K562 (cell line): Measurements from ENCODE around the gene NFIB. TPM values are rescaled to one million over a fixed set of nuclear protein-coding genes. Genes with fewer than 3 reads are reported as not detected.

Experiments used
- ATAC-seq: fragments of 200-7000 bp; cut with Tn5 transposase; 3 replicates; pipeline ENCODE4 v1.9.1; 2020; ENCODE audit warnings: moderate library complexity
- BruUV-seq: library from RNA; stranded (reverse); fragments of 400-500 nt; replicated peaks from 2 replicates; lab custom pipeline; 2021; lab: Mats Ljungman, UMichigan
- CTCF ChIA-PET: fragments of 300-600 bp; formaldehyde crosslinking; extraction: SDS; loops from one replicate; lab custom pipeline; 2021; ENCODE audit warnings: low intra/inter-chr PET ratio; lab: Yijun Ruan, JAX
- POLR2A ChIA-PET: fragments of 300-600, 350-650 bp; sonication (Branson Sonifier 250); formaldehyde crosslinking; extraction: SDS; loops from one replicate; lab custom pipeline; 2021; ENCODE audit warnings: antibody characterized with exemption, inconsistent platforms; lab: Yijun Ruan, JAX
- DNase-seq, 4 experiments: peaks; one replicate each; pipeline versions ENCODE4 v3.0.0 to v3.0.0-alpha.2; 2011 to 2018; ENCODE audit warnings: low spot score in 3 of 4, mixed read lengths in 3 of 4; ENCODE audit errors: extremely low read depth in 1 of 4
- FAIRE-seq: peaks from 2 replicates; lab custom pipeline; 2011; peaks lifted over from hg19 to GRCh38; lab: Jason Lieb, UNC
- H2AFZ ChIP-seq: 2 replicates; pipeline ENCODE4 v1.6.0; 2011; ENCODE audit warnings: low read depth, low read length, control low read depth, inconsistent platforms
- H3K27ac ChIP-seq: fragments of 200-600 bp; 3 replicates; pipeline ENCODE4 v1.8.0; 2011; ENCODE audit warnings: low read depth, mild to moderate bottlenecking, control low read depth, inconsistent platforms, low read length, moderate library complexity, mixed read lengths; ENCODE audit errors: extremely low read depth
- H3K27me3 ChIP-seq, 2 experiments: fragments of 300-600 bp in 1 of 2; 2 replicates in 1 of 2; 3 replicates in 1 of 2; pipeline versions ENCODE4 v1.6.0 to v1.8.0; 2011; ENCODE audit warnings: inconsistent platforms in 2 of 2, low read length in 2 of 2, mild to moderate bottlenecking in 1 of 2, mixed read lengths in 1 of 2, moderate library complexity in 1 of 2; ENCODE audit not compliant: control insufficient read depth in 2 of 2, insufficient read depth in 2 of 2
- H3K36me3 ChIP-seq: fragments of 300-600 bp; 3 replicates; pipeline ENCODE4 v1.8.0; 2011; ENCODE audit warnings: mild to moderate bottlenecking, low read length, inconsistent platforms; ENCODE audit not compliant: control insufficient read depth, insufficient read depth
- H3K4me1 ChIP-seq, 2 experiments: fragments of 200-600 bp in 1 of 2; replicated peaks in 1 of 2; 2 replicates in 1 of 2; 3 replicates in 1 of 2; pipeline versions ENCODE4 v1.5.1 to v1.8.0; 2011; ENCODE audit warnings: inconsistent platforms in 2 of 2, low read length in 2 of 2, mild to moderate bottlenecking in 1 of 2, mixed read lengths in 1 of 2, moderate library complexity in 1 of 2; ENCODE audit not compliant: control insufficient read depth in 2 of 2, insufficient read depth in 2 of 2
- H3K4me2 ChIP-seq: 2 replicates; pipeline ENCODE4 v1.6.1; 2011; ENCODE audit warnings: low read length, control low read depth, inconsistent platforms, mixed read lengths; ENCODE audit not compliant: insufficient read depth
- H3K4me3 ChIP-seq: fragments of 200-600 bp; sonication (generic), shearing (Covaris generic); 2 replicates; pipeline ENCODE4 v1.5.1; 2016; ENCODE audit warnings: control low read depth, inconsistent platforms
- H3K79me2 ChIP-seq: fragments of 200-600 bp; 3 replicates; pipeline ENCODE4 v1.8.0; 2011; ENCODE audit warnings: low read length, inconsistent platforms; ENCODE audit not compliant: control insufficient read depth, insufficient read depth
- H3K9ac ChIP-seq, 2 experiments: 2 replicates each; pipeline versions ENCODE4 v1.6.0 to v1.6.1; 2011; ENCODE audit warnings: low read depth in 2 of 2, low read length in 2 of 2, control low read depth in 1 of 2, inconsistent platforms in 1 of 2, mild to moderate bottlenecking in 1 of 2, mixed read lengths in 1 of 2; ENCODE audit not compliant: insufficient read depth in 1 of 2
- H3K9me1 ChIP-seq: one replicate; pipeline ENCODE4 v1.6.0; 2011; ENCODE audit warnings: inconsistent platforms, mild to moderate bottlenecking, low read length, moderate library complexity; ENCODE audit not compliant: control insufficient read depth, insufficient read depth
- H3K9me3 ChIP-seq: replicated peaks from 2 replicates; pipeline ENCODE4 v1.5.1; 2011; ENCODE audit warnings: low read depth, low read length, inconsistent platforms; ENCODE audit not compliant: control insufficient read depth, insufficient read depth
- H4K20me1 ChIP-seq: replicated peaks from 2 replicates; pipeline ENCODE4 v1.6.1; 2011; ENCODE audit warnings: low read length, inconsistent platforms, mixed read lengths; ENCODE audit not compliant: control insufficient read depth, insufficient read depth
- CHCHD3 ChIP-seq: fragments of 250-450 bp; sonication (Bioruptor Pico); IDR thresholded peaks from 2 replicates; pipeline ENCODE4 v2.1.2; 2022; ENCODE audit warnings: mild to moderate bottlenecking
- EP300 ChIP-seq: IDR thresholded peaks from 2 replicates; pipeline ENCODE4 v1.6.1; 2012; ENCODE audit warnings: low read length, improper control_type of control experiment
- HNRNPH1 ChIP-seq: fragments of 200-400 bp; formaldehyde crosslinking; optimal IDR thresholded peaks from 2 replicates; pipeline ENCODE3; 2017; ENCODE audit warnings: low read depth, mild to moderate bottlenecking, low read length, moderate library complexity
- KDM2B ChIP-seq: fragments of 250-450 bp; sonication (Bioruptor Pico); IDR thresholded peaks from 2 replicates; pipeline ENCODE4 v1.8.0; 2021; ENCODE audit warnings: mild to moderate bottlenecking, moderate library complexity
- LCOR ChIP-seq: sonication (generic); formaldehyde crosslinking; IDR thresholded peaks from 2 replicates; pipeline ENCODE4 v1.8.0; 2022; ENCODE audit warnings: mild to moderate bottlenecking, missing genetic modification reagents
- POLR3G ChIP-seq: IDR thresholded peaks from 2 replicates; pipeline ENCODE4 v1.6.1; 2011; ENCODE audit not compliant: insufficient read length, insufficient replicate concordance; ENCODE audit errors: extremely low read depth
- SMARCA4 ChIP-seq: fragments of 450-650 bp; IDR thresholded peaks from 2 replicates; pipeline ENCODE4 v1.6.1; 2016
- ZNF324 ChIP-seq: fragments of 250-450 bp; sonication (Bioruptor Pico); IDR thresholded peaks from 2 replicates; pipeline ENCODE4 v1.4.0; 2020; ENCODE audit warnings: mild to moderate bottlenecking
- ZNF644 ChIP-seq: fragments of 200-800 bp; sonication (Bioruptor generic); IDR thresholded peaks from 2 replicates; pipeline ENCODE4 v1.6.1; 2016; ENCODE audit warnings: low read depth, missing genetic modification characterization, missing compliant biosample characterization
- WGBS: fragments of 100-300 bp; shearing (Covaris generic); methylation state at CpG from one replicate; pipeline ENCODE4 v1.1.6; 2016; ENCODE audit warnings: low coverage, mixed read lengths; ENCODE audit not compliant: insufficient coverage; ENCODE audit errors: missing lambda C conversion rate; 5-methylcytosine and 5-hydroxymethylcytosine counted together
- in situ Hi-C: fragments of 300-500 bp; cut with MboI; formaldehyde crosslinking; loops from 4 replicates; pipeline ENCODE4 v1.15.0; 2018; ENCODE audit warnings: inconsistent platforms, mixed read lengths
- intact Hi-C: fragments of 100-400 bp; cut with micrococcal nuclease; formaldehyde crosslinking; loops from 2 replicates; pipeline ENCODE4 v1.14.2; 2022
- polyA plus RNA-seq, 8 experiments: library from polyadenylated mRNA; depleted of rRNA in 4 of 8; stranded (reverse) in 5 of 8; unstranded in 3 of 8; fragments of >200 nt; fragmentation: Nextera tagmentation in 2 of 8; fragmentation: Illumina TruSeq in 1 of 8; extraction: Ambion mirVana in 2 of 8; extraction: Trizol in 1 of 8; gene quantifications; 2 replicates each; pipeline versions ENCODE4 v1.2.1 to v1.2.3, GENCODE V29; 2011 to 2014; ENCODE audit warnings: inconsistent platforms in 1 of 8, missing spikeins in 1 of 8
- total RNA-seq, 7 experiments: library from RNA; depleted of rRNA in 6 of 7; stranded (reverse); fragments of >200 nt in 6 of 7; fragmentation: Illumina TruSeq in 2 of 7; extraction: Trizol in 2 of 7; gene quantifications; 2 replicates each; pipeline versions ENCODE4 v1.2.1 to v1.2.3, GENCODE V29; 2011 to 2021; ENCODE audit warnings: low replicate concordance in 1 of 7
- TF ChIP-seq, protein P1 (sequence below): sonication (generic); formaldehyde crosslinking; IDR thresholded peaks from 2 replicates; pipeline ENCODE4 v1.8.1; 2023; ENCODE audit warnings: mild to moderate bottlenecking, missing genetic modification reagents
- TF ChIP-seq, protein P2 (sequence below): fragments of 250-450 bp; sonication (Bioruptor Pico); IDR thresholded peaks from 2 replicates; pipeline ENCODE4 v1.8.0; 2021; ENCODE audit warnings: borderline replicate concordance, mild to moderate bottlenecking, moderate library complexity; ENCODE audit not compliant: poor library complexity, severe bottlenecking
- TF ChIP-seq, protein P3 (sequence below): fragments of 450-650 bp; IDR thresholded peaks from 2 replicates; pipeline ENCODE4 v1.6.1; 2017; ENCODE audit warnings: antibody characterized with exemption
- TF ChIP-seq, protein P4 (sequence below): fragments of 450-650 bp; IDR thresholded peaks from 2 replicates; pipeline ENCODE4 v1.6.1; 2018; ENCODE audit warnings: mild to moderate bottlenecking, low read depth; ENCODE audit not compliant: partially characterized antibody
- TF ChIP-seq, protein P5 (sequence below): fragments of 250-450 bp; sonication (Bioruptor Pico); IDR thresholded peaks from 2 replicates; pipeline ENCODE4 v1.5.0; 2021

NFIB gene
- total and polyA plus RNA-seq, 9 of the 15 experiments (the other 6 are each of a cell fraction or from before 2014, with no cell fraction given) = 1.2 to 3.3 (median 1.9) TPM

DNA sequence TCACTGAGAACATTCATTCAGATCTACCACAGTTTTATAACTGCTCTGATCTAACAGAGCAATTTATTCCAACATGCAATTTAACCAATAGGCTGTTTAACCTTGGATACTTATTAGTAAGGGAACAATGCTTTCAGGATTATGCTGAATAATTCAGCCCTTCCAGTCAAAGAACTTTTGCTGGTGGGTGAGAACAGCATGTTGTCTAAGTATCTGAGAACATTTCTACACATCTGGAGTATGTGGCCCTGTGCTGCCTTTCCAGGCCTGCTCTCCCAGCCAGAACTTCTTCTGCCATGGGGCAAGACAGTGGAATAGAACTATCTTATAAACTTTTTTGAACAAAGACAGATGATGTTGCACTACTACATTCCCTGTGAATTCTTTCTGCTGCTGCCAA is 55.8 kb downstream of the NFIB start (continued):
- TF ChIP-seq, protein P1, sequence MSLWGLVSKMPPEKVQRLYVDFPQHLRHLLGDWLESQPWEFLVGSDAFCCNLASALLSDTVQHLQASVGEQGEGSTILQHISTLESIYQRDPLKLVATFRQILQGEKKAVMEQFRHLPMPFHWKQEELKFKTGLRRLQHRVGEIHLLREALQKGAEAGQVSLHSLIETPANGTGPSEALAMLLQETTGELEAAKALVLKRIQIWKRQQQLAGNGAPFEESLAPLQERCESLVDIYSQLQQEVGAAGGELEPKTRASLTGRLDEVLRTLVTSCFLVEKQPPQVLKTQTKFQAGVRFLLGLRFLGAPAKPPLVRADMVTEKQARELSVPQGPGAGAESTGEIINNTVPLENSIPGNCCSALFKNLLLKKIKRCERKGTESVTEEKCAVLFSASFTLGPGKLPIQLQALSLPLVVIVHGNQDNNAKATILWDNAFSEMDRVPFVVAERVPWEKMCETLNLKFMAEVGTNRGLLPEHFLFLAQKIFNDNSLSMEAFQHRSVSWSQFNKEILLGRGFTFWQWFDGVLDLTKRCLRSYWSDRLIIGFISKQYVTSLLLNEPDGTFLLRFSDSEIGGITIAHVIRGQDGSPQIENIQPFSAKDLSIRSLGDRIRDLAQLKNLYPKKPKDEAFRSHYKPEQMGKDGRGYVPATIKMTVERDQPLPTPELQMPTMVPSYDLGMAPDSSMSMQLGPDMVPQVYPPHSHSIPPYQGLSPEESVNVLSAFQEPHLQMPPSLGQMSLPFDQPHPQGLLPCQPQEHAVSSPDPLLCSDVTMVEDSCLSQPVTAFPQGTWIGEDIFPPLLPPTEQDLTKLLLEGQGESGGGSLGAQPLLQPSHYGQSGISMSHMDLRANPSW (CRISPR knock-in tag) = no peak
- TF ChIP-seq SMARCA4 (no peak), ZNF324 (no peak), KDM2B (no peak), EP300 (no peak)
- TF ChIP-seq, protein P2, sequence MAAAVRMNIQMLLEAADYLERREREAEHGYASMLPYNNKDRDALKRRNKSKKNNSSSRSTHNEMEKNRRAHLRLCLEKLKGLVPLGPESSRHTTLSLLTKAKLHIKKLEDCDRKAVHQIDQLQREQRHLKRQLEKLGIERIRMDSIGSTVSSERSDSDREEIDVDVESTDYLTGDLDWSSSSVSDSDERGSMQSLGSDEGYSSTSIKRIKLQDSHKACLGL (CRISPR knock-in tag) = no peak

DNA sequence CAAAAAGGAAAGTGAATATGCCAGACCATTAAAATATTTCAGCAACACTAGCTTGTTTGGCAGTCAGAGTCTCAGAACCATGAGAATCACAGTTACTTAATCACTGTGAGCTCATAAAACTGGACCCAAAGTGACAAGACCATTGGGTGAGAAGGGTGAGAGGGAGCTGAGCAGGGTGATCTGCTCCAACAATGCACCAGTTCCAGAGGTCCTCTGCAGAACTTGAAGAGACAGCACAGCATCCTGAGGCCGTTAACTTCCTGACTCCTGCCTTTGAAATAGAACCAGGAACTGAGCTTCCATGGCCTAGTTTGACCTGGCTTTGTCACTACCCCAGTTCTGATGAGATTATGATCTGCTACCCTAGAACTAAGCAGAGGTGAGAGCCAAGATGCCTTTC is 57.4 kb downstream of the NFIB start:
- in situ Hi-C loops (no loop called here), intact Hi-C loops (no loop called here)
- H3K36me3 ChIP-seq = no peaks in the 10 kb centered on the region
- no peak overlapping the region for H3K4me2 ChIP-seq
- H4K20me1 ChIP-seq = no peaks in the 10 kb centered on the region
- H3K4me1 ChIP-seq = no peaks in the 10 kb centered on the region
- H3K27ac ChIP-seq = no peak overlapping the region
- no peak overlapping the region for H3K4me3 ChIP-seq
- TF ChIP-seq HNRNPH1 (no peak), ZNF644 (tag) (no peak), POLR3G (no peak), LCOR (CRISPR knock-in tag) (no peak), CHCHD3 (no peak)
- TF ChIP-seq, protein P3, sequence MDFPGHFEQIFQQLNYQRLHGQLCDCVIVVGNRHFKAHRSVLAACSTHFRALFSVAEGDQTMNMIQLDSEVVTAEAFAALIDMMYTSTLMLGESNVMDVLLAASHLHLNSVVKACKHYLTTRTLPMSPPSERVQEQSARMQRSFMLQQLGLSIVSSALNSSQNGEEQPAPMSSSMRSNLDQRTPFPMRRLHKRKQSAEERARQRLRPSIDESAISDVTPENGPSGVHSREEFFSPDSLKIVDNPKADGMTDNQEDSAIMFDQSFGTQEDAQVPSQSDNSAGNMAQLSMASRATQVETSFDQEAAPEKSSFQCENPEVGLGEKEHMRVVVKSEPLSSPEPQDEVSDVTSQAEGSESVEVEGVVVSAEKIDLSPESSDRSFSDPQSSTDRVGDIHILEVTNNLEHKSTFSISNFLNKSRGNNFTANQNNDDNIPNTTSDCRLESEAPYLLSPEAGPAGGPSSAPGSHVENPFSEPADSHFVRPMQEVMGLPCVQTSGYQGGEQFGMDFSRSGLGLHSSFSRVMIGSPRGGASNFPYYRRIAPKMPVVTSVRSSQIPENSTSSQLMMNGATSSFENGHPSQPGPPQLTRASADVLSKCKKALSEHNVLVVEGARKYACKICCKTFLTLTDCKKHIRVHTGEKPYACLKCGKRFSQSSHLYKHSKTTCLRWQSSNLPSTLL = no peak
- TF ChIP-seq, protein P4, sequence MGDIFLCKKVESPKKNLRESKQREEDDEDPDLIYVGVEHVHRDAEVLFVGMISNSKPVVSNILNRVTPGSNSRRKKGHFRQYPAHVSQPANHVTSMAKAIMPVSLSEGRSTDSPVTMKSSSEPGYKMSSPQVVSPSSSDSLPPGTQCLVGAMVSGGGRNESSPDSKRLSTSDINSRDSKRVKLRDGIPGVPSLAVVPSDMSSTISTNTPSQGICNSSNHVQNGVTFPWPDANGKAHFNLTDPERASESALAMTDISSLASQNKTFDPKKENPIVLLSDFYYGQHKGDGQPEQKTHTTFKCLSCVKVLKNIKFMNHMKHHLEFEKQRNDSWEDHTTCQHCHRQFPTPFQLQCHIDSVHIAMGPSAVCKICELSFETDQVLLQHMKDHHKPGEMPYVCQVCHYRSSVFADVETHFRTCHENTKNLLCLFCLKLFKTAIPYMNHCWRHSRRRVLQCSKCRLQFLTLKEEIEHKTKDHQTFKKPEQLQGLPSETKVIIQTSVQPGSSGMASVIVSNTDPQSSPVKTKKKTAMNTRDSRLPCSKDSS = no peak
- TF ChIP-seq, protein P5, sequence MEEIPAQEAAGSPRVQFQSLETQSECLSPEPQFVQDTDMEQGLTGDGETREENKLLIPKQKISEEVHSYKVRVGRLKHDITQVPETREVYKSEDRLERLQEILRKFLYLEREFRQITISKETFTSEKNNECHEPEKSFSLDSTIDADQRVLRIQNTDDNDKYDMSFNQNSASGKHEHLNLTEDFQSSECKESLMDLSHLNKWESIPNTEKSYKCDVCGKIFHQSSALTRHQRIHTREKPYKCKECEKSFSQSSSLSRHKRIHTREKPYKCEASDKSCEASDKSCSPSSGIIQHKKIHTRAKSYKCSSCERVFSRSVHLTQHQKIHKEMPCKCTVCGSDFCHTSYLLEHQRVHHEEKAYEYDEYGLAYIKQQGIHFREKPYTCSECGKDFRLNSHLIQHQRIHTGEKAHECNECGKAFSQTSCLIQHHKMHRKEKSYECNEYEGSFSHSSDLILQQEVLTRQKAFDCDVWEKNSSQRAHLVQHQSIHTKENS (CRISPR knock-in tag) = no peak
- 0% methylated on average over 1 of the region's 1 CpG for WGBS
- no peaks in the 10 kb centered on the region for H3K79me2 ChIP-seq
- H3K9ac ChIP-seq = no peak overlapping the region
- ChIA-PET CTCF (no interaction called here), POLR2A (no interaction called here)
- ATAC-seq = no peak
- no peak for FAIRE-seq
- BruUV-seq = no TSS peak
- H3K27me3 ChIP-seq = no peaks in the 10 kb centered on the region; a peak in 1 of 5 replicates
- no peak for DNase-seq
- H3K9me1 ChIP-seq = no peaks in the 10 kb centered on the region
- no peak overlapping the region for H2AFZ ChIP-seq
- H3K9me3 ChIP-seq = no peaks in the 10 kb centered on the region
